ENCODE measurements around the gene CACNA2D3. TPM values are rescaled to one million over a fixed set of nuclear protein-coding genes. Genes with fewer than 3 reads are reported as not detected.
A peak's percentile ranks its signal among the peaks of the same experiment; 100 is the strongest.

CACNA2D3 gene
- total and polyA plus RNA-seq, 4 donors: 0.38 to 2.5 (median 1.1) TPM

DNA sequence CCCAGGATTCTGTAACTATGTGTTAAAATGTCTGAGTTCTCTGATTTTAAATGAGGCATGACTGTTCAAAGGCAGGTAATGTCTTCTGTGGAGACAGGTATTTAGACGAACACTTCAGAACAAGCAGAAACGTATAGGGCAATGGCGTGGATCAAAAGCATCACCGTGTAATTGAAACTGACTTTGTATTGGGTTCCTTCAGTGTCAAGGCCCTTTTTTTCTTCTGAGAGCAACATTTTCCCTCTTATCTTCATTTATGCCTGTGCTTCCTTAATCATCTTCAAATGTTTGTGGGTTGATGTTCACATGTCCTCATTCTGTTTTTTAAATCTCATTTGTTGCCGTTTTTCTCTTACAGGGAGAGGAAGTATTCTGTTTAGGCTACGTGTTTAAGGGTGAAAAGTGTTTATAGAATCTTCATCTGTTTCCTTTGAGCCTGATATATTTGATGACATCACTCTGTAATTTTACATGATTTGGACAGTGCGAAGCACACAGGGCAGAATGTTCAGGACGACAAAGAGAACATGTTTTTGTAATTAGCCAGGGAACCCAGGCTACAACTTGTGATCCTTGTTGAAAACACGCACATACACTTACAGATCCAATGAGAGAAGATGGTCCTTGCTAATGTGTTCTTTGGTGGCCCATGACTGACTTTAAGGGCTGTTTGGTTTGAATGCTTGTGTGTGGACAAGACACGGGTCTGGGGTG lies 609.5 kb downstream of the CACNA2D3 start:
- WGBS, 2 donors: 63 to 70% methylated on average over 10 of the region's 10 CpGs
- TF ChIP-seq, protein P1, sequence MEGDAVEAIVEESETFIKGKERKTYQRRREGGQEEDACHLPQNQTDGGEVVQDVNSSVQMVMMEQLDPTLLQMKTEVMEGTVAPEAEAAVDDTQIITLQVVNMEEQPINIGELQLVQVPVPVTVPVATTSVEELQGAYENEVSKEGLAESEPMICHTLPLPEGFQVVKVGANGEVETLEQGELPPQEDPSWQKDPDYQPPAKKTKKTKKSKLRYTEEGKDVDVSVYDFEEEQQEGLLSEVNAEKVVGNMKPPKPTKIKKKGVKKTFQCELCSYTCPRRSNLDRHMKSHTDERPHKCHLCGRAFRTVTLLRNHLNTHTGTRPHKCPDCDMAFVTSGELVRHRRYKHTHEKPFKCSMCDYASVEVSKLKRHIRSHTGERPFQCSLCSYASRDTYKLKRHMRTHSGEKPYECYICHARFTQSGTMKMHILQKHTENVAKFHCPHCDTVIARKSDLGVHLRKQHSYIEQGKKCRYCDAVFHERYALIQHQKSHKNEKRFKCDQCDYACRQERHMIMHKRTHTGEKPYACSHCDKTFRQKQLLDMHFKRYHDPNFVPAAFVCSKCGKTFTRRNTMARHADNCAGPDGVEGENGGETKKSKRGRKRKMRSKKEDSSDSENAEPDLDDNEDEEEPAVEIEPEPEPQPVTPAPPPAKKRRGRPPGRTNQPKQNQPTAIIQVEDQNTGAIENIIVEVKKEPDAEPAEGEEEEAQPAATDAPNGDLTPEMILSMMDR (IDR thresholded peaks at IDR 0.05; ENCODE audit: control extremely low read depth, extremely low read depth): no peak
- no peak for ATAC-seq (ENCODE audit: insufficient read depth, low FRiP score)
- Histone ChIP-seq H3K27me3 (ENCODE audit: control insufficient read depth in 3 of 3, insufficient read depth in 3 of 3, low read length in 2 of 3) (peaks cover 0 to 2% (median 2%) of the 10 kb centered on the region in 3 donors), H3K9ac (ENCODE audit: insufficient read depth in 1 of 2, low read length in 2 of 2) (no peak overlapping the region), H3K36me3 (ENCODE audit: control insufficient read depth in 4 of 4, insufficient read depth in 4 of 4, low read length in 4 of 4) (no peaks in the 10 kb centered on the region), H3K4me1 (ENCODE audit: control insufficient read depth in 5 of 5, insufficient read depth in 5 of 5, low read length in 5 of 5) (peaks cover 0 to 5% (median 0%) of the 10 kb centered on the region in 5 donors), H3K9me3 (ENCODE audit: control insufficient read depth in 4 of 4, insufficient read depth in 3 of 4, low read length in 3 of 4) (peaks cover 0 to 2% (median 0%) of the 10 kb centered on the region in 4 donors), H3K4me3 (no peak overlapping the region), H3K27ac (ENCODE audit: low read depth in 1 of 2, low read length in 1 of 2) (no peak overlapping the region)
- peak in 1 of 3 donors; percentile 34 for DNase-seq

DNA sequence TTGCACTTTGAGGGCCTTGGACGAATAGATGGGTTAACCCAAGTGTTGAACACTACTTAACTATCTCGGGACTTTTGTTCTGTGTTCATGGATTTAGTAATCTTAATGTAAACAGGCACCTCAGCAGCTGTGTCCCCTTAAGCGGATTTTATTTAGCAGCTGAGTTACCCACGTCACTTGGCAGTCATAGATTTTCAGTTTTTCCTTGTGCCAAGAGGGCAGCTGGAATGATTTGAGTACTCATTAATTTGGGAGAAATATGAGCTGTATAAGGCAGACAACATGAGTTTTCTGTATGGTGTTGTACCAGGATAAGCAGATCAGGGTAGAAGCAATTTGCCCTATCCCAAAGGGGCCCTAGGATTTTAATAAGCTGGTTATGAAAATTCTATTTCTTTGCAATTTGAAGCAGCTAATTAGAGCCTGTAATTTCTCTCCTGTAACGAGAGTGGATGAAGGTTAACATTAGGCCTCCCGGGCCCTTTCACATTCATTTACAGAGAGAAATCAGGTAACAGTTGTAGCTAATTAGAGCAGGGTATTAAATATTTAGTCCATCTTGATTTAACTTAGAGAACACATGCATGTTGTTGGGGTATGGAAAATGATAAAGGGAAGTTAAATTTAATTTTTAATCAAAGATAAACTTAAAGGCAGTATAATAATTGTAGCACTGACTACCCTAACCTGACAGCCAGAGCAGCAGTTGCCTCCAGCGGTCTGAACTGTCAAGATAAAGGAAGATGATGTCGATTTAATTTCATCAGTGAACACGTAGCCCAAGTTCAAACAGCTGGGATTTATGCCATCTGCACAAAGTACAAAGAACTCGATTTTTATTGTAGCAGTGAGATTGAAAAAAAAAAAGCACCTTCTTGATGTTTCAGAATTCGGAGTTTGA lies 611.0 kb downstream of the CACNA2D3 start:
- H3K27ac ChIP-seq (ENCODE audit: low read depth in 1 of 2, low read length in 1 of 2): no peak overlapping the region
- 79 to 86% methylated on average over 11 of the region's 11 CpGs for WGBS, 2 donors
- ATAC-seq (ENCODE audit: insufficient read depth, low FRiP score): no peak
- no peaks in the 10 kb centered on the region for H3K36me3 ChIP-seq (ENCODE audit: control insufficient read depth in 4 of 4, insufficient read depth in 4 of 4, low read length in 4 of 4)
- peak in 2 of 3 donors; percentile 31 for DNase-seq
- no peak overlapping the region for H3K9ac ChIP-seq (ENCODE audit: insufficient read depth in 1 of 2, low read length in 2 of 2)
- H3K9me3 ChIP-seq (ENCODE audit: control insufficient read depth in 4 of 4, insufficient read depth in 3 of 4, low read length in 3 of 4): no peaks in the 10 kb centered on the region
- TF ChIP-seq, protein P1 (IDR thresholded peaks at IDR 0.05; ENCODE audit: control extremely low read depth, extremely low read depth): no peak
- H3K4me1 ChIP-seq (ENCODE audit: control insufficient read depth in 5 of 5, insufficient read depth in 5 of 5, low read length in 5 of 5): peaks cover 0 to 5% (median 0%) of the 10 kb centered on the region in 5 donors
- no peak overlapping the region for H3K4me3 ChIP-seq
- peaks cover 0 to 2% (median 2%) of the 10 kb centered on the region in 3 donors for H3K27me3 ChIP-seq (ENCODE audit: control insufficient read depth in 3 of 3, insufficient read depth in 3 of 3, low read length in 2 of 3)

DNA sequence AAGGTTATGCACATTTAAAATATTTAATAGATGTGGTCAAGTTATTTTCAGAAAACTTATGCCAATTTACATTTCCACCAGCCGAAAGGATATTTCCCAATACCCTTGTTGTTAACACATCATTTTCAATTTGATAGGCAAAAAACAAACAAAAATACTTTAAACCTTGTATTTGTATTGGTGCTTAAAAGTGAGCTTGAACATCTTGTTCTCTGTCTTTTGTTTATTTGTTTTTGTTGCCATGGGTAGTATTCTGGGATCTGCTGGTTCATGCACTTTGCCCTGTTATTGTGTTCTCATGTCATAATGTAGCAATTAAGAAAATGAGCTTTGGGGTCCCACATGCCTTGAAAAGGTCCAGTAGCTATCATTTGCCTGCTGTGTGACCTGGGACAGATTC lies 614.1 kb downstream of the CACNA2D3 start:
- Histone ChIP-seq H3K4me1 (ENCODE audit: control insufficient read depth in 5 of 5, insufficient read depth in 5 of 5, low read length in 5 of 5) (peaks cover 0 to 5% (median 0%) of the 10 kb centered on the region in 5 donors), H3K9me3 (ENCODE audit: control insufficient read depth in 4 of 4, insufficient read depth in 3 of 4, low read length in 3 of 4) (no peaks in the 10 kb centered on the region), H3K4me3 (no peak overlapping the region), H3K9ac (ENCODE audit: insufficient read depth in 1 of 2, low read length in 2 of 2) (no peak overlapping the region), H3K36me3 (ENCODE audit: control insufficient read depth in 4 of 4, insufficient read depth in 4 of 4, low read length in 4 of 4) (no peaks in the 10 kb centered on the region), H3K27me3 (ENCODE audit: control insufficient read depth in 3 of 3, insufficient read depth in 3 of 3, low read length in 2 of 3) (peaks cover 0 to 2% (median 2%) of the 10 kb centered on the region in 3 donors), H3K27ac (ENCODE audit: low read depth in 1 of 2, low read length in 1 of 2) (no peak overlapping the region)
- TF ChIP-seq, protein P1 (IDR thresholded peaks at IDR 0.05; ENCODE audit: control extremely low read depth, extremely low read depth): no peak
- ATAC-seq (ENCODE audit: insufficient read depth, low FRiP score) (no peak), DNase-seq (peak in 2 of 3 donors; percentile 16 to 36)
- WGBS, 2 donors: 67 to 74% methylated on average over 1 of the region's 1 CpG
